DND-41 (cell line): ENCODE data around the gene GOLGA6C.
"Not testable (repeated sequence)": the region's sequence is repeated elsewhere in the genome, so short reads cannot be mapped to it uniquely, and the experiment has no call there.

Experiments
- ATAC-seq: fragments of 200-7000 bp; cut with Tn5 transposase; 3 replicates; pipeline ENCODE4 v1.9.1; 2021; ENCODE audit warnings: low read depth; ENCODE audit not compliant: insufficient read depth
- DNase-seq: peaks from one replicate; pipeline ENCODE4 v3.0.0-alpha.2; 2020
- H2AFZ ChIP-seq: 2 replicates; pipeline ENCODE4 v1.6.0; 2012; ENCODE audit warnings: low read depth, low read length
- H3K27ac ChIP-seq: 2 replicates; pipeline ENCODE4 v1.5.1; 2012; ENCODE audit warnings: low read length, inconsistent platforms
- H3K27me3 ChIP-seq: fragments of 200-600 bp; sonication (generic); 2 replicates; pipeline ENCODE4 v1.6.0; 2012; ENCODE audit warnings: low read length, mild to moderate bottlenecking, inconsistent platforms; ENCODE audit not compliant: insufficient read depth, poor library complexity
- H3K36me3 ChIP-seq: 2 replicates; pipeline ENCODE4 v1.5.1; 2012; ENCODE audit warnings: low read length, inconsistent platforms; ENCODE audit not compliant: insufficient read depth
- H3K4me1 ChIP-seq: 2 replicates; pipeline ENCODE4 v1.5.1; 2012; ENCODE audit warnings: mild to moderate bottlenecking, low read length; ENCODE audit not compliant: insufficient read depth
- H3K4me2 ChIP-seq: 2 replicates; pipeline ENCODE4 v1.6.0; 2012; ENCODE audit warnings: mild to moderate bottlenecking, moderate library complexity, low read length, inconsistent platforms; ENCODE audit not compliant: insufficient read depth
- H3K4me3 ChIP-seq, 2 experiments: fragments of 200-600 bp in 1 of 2; shearing (Covaris generic) in 1 of 2; 2 replicates each; pipeline ENCODE4 v1.5.1; 2012 to 2016; ENCODE audit warnings: inconsistent platforms in 2 of 2, low read length in 2 of 2, mild to moderate bottlenecking in 2 of 2, low read depth in 1 of 2, moderate library complexity in 1 of 2
- H3K79me2 ChIP-seq: 2 replicates; pipeline ENCODE4 v1.6.0; 2012; ENCODE audit warnings: low read length, inconsistent platforms; ENCODE audit not compliant: insufficient read depth
- H3K9ac ChIP-seq: 2 replicates; pipeline ENCODE4 v1.6.0; 2012; ENCODE audit warnings: low read depth, mild to moderate bottlenecking, inconsistent platforms, low read length, moderate library complexity
- H3K9me3 ChIP-seq: 2 replicates; pipeline ENCODE4 v1.5.1; 2012; ENCODE audit warnings: low read length, moderate library complexity, mild to moderate bottlenecking, inconsistent platforms; ENCODE audit not compliant: insufficient read depth, severe bottlenecking
- H4K20me1 ChIP-seq: 2 replicates; pipeline ENCODE4 v1.6.0; 2012; ENCODE audit warnings: low read length; ENCODE audit not compliant: insufficient read depth
- CTCF ChIP-seq: IDR thresholded peaks from 2 replicates; pipeline ENCODE4 v1.5.1; 2012; ENCODE audit warnings: borderline replicate concordance, low read length, moderate library complexity, mild to moderate bottlenecking; ENCODE audit not compliant: poor library complexity, severe bottlenecking; ENCODE audit errors: extremely low read depth
- EZH2 ChIP-seq: IDR thresholded peaks from 3 replicates; pipeline ENCODE4 v1.6.1; 2012; ENCODE audit warnings: borderline replicate concordance, low read depth, mild to moderate bottlenecking, moderate library complexity, low read length, inconsistent platforms; ENCODE audit not compliant: severe bottlenecking

Gene GOLGA6C

GRCh38 chr15:75314552-75315290, 56.6 kb downstream of the GOLGA6C start:
- Histone ChIP-seq H3K79me2 (no peaks in the 10 kb centered on the region), H3K27ac (no peak overlapping the region), H3K36me3 (no peaks in the 10 kb centered on the region), H3K9me3 (no peaks in the 10 kb centered on the region), H3K4me1 (no peaks in the 10 kb centered on the region), H3K9ac (no peak overlapping the region), H4K20me1 (no peaks in the 10 kb centered on the region), H3K4me3 (no peak overlapping the region), H2AFZ (no peak overlapping the region), H3K4me2 (no peak overlapping the region), H3K27me3 (no peaks in the 10 kb centered on the region)
- DNase-seq (no peak), ATAC-seq (no peak)
- TF ChIP-seq CTCF (no peak), EZH2 (no peak)

- H3K36me3 ChIP-seq, DNase-seq, H3K79me2 ChIP-seq, H3K4me2 ChIP-seq, H2AFZ ChIP-seq, H3K27ac ChIP-seq, H3K27me3 ChIP-seq, H3K4me3 ChIP-seq, H3K9me3 ChIP-seq, ATAC-seq, H3K9ac ChIP-seq, H3K4me1 ChIP-seq, H4K20me1 ChIP-seq: not testable (repeated sequence)
Measured at GRCh38 chr15:75319231-75319897, 61.2 kb downstream of the GOLGA6C start.
